Left ventricle myocardium inferior (tissue), 1 donor: ENCODE results near the gene LINC01488. TPM values are rescaled to one million over a fixed set of nuclear protein-coding genes. Genes with fewer than 3 reads are reported as not detected.

Experiments used
- DNase-seq: peaks from one replicate; pipeline ENCODE4 v3.0.0-alpha.2; 2020
- H3K27ac ChIP-seq: fragments of 200-600 bp; replicated peaks from 2 replicates; pipeline ENCODE4 v1.8.0; 2021
- H3K27me3 ChIP-seq: fragments of 200-600 bp; 2 replicates; pipeline ENCODE4 v1.8.0; 2021; ENCODE audit warnings: low read depth
- H3K36me3 ChIP-seq: fragments of 200-600 bp; 2 replicates; pipeline ENCODE4 v1.8.0; 2021
- H3K4me1 ChIP-seq: fragments of 200-600 bp; 2 replicates; pipeline ENCODE4 v1.8.0; 2021
- H3K4me3 ChIP-seq: fragments of 200-600 bp; 2 replicates; pipeline ENCODE4 v1.8.0; 2021; ENCODE audit warnings: mild to moderate bottlenecking, moderate library complexity
- H3K9me3 ChIP-seq: fragments of 200-600 bp; replicated peaks from 2 replicates; pipeline ENCODE4 v1.8.0; 2021
- CTCF ChIP-seq: fragments of 200-600 bp; IDR thresholded peaks from 2 replicates; pipeline ENCODE4 v1.8.0; 2021; ENCODE audit warnings: antibody characterized with exemption, mild to moderate bottlenecking, borderline replicate concordance
- intact Hi-C: fragments of 100-400 bp; cut with micrococcal nuclease; formaldehyde crosslinking; loops from one replicate; pipeline ENCODE4 v1.11.0; 2022
- total RNA-seq: library from RNA; stranded (reverse); fragmentation: NEBNext Ultra II Directional; extraction: Animal tissue kit (Norgen Biotek cat#: 25700); gene quantifications from one replicate; pipeline ENCODE4 v1.2.1, GENCODE V29; 2021
- donor health status: DM: no; HTN: yes; CAD: no; lungs with severe emphysema.

The LINC01488 gene
- total RNA-seq, 1 donor from 2014 or later: 0.38 TPM

GRCh38 chr11:69533296-69534165 lies 52.1 kb downstream of the LINC01488 start:
- Histone ChIP-seq H3K4me3 (no peak overlapping the region), H3K36me3 (no peaks in the 10 kb centered on the region), H3K27me3 (peaks cover 6% of the 10 kb centered on the region), H3K9me3 (no peaks in the 10 kb centered on the region), H3K4me1 (peaks cover 5% of the 10 kb centered on the region), H3K27ac (no peak overlapping the region)
- DNase-seq: no peak
- no peak for TF ChIP-seq CTCF
- intact Hi-C loops: no loop called here

DNA sequence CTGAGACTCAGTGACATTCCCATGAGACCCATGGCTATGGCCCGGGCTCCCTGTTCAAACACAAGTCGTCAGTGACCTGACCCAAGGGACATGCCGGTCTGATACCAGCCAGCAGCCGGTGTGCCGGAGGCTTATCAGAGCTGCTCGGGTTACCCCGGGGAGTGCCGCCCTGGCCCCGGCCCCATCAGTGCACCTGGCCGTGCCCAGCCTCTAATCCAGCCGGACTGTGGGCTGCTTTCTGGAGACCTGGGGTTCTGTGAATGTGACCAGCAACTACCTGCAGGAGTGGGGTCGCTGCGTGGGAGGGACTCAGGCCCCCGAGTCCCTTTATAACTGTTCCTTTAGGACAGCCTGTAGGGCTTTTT lies 52.7 kb downstream of the LINC01488 start:
- intact Hi-C loops: no loop called here
- no peaks in the 10 kb centered on the region for H3K36me3 ChIP-seq
- no peak for DNase-seq

GRCh38 chr11:69535908-69536307 lies 54.4 kb downstream of the LINC01488 start:
- Histone ChIP-seq H3K36me3 (no peaks in the 10 kb centered on the region), H3K4me3 (no peak overlapping the region), H3K4me1 (peaks cover 29% of the 10 kb centered on the region), H3K27ac (no peak overlapping the region), H3K27me3 (no peaks in the 10 kb centered on the region), H3K9me3 (no peaks in the 10 kb centered on the region)
- intact Hi-C loops: no loop called here
- no peak for TF ChIP-seq CTCF
- no peak for DNase-seq

More for the DNA sequence above, 52.7 kb downstream of the LINC01488 start:
- peaks cover 6% of the 10 kb centered on the region for H3K27me3 ChIP-seq
- H3K9me3 ChIP-seq: no peaks in the 10 kb centered on the region
- no peak for TF ChIP-seq CTCF
- no peak overlapping the region for H3K4me3 ChIP-seq
- H3K27ac ChIP-seq: no peak overlapping the region
- peaks cover 11% of the 10 kb centered on the region for H3K4me1 ChIP-seq

GRCh38 chr11:69536406-69536805 lies 54.9 kb downstream of the LINC01488 start:
- no peak for DNase-seq
- peaks cover 34% of the 10 kb centered on the region for H3K4me1 ChIP-seq
- no peak overlapping the region for H3K27ac ChIP-seq
- no peaks in the 10 kb centered on the region for H3K27me3 ChIP-seq
- no peaks in the 10 kb centered on the region for H3K36me3 ChIP-seq
- no peak overlapping the region for H3K4me3 ChIP-seq
- intact Hi-C loops: no loop called here
- H3K9me3 ChIP-seq: no peaks in the 10 kb centered on the region
- TF ChIP-seq CTCF: no peak

GRCh38 chr11:69537126-69537525 lies 55.7 kb downstream of the LINC01488 start:
- Histone ChIP-seq H3K4me3 (no peak overlapping the region), H3K4me1 (peaks cover 40% of the 10 kb centered on the region), H3K27me3 (no peaks in the 10 kb centered on the region), H3K36me3 (no peaks in the 10 kb centered on the region), H3K9me3 (no peaks in the 10 kb centered on the region), H3K27ac (no peak overlapping the region)
- no peak for TF ChIP-seq CTCF
- no peak for DNase-seq
- intact Hi-C loops: no loop called here
